Type B pancreatic cell (in vitro differentiated cells): ENCODE results near the gene RNF144A. TPM values are rescaled to one million over a fixed set of nuclear protein-coding genes. Genes with fewer than 3 reads are reported as not detected.

Source experiments
- DNase-seq: peaks from one replicate; pipeline ENCODE4 v3.0.0; 2021; ENCODE audit warnings: mixed read lengths; ENCODE audit not compliant: unreplicated experiment; ENCODE audit errors: extremely low spot score
- H3K27ac Mint-ChIP-seq: 2 replicates; pipeline ENCODE4 v1.8.0; 2021; ENCODE audit warnings: mild to moderate bottlenecking, mixed read lengths
- H3K27me3 Mint-ChIP-seq: 2 replicates; pipeline ENCODE4 v1.8.0; 2021; ENCODE audit warnings: mixed read lengths
- H3K36me3 Mint-ChIP-seq: 2 replicates; pipeline ENCODE4 v1.8.0; 2021; ENCODE audit warnings: mixed read lengths
- H3K4me1 Mint-ChIP-seq: one replicate; pipeline ENCODE4 v1.8.0; 2021; ENCODE audit warnings: mixed read lengths; ENCODE audit not compliant: unreplicated experiment
- H3K4me3 Mint-ChIP-seq: 2 replicates; pipeline ENCODE4 v1.8.0; 2021; ENCODE audit warnings: mild to moderate bottlenecking, mixed read lengths
- H3K9me3 Mint-ChIP-seq: 2 replicates; pipeline ENCODE4 v1.8.0; 2021; ENCODE audit warnings: mixed read lengths
- total RNA-seq: library from RNA; stranded (reverse); gene quantifications from 2 replicates; pipeline ENCODE4 v1.2.1, GENCODE V29; 2021; ENCODE audit warnings: low replicate concordance
- TF ChIP-seq, protein P1 (sequence below): fragments of 200-600 bp; sonication (generic); conservative IDR thresholded peaks from 2 replicates; pipeline ENCODE4 v1.5.0; 2021; ENCODE audit warnings: antibody characterized with exemption, mild to moderate bottlenecking

Gene RNF144A
- total RNA-seq, 1 donor from 2014 or later = 35.6 TPM

DNA sequence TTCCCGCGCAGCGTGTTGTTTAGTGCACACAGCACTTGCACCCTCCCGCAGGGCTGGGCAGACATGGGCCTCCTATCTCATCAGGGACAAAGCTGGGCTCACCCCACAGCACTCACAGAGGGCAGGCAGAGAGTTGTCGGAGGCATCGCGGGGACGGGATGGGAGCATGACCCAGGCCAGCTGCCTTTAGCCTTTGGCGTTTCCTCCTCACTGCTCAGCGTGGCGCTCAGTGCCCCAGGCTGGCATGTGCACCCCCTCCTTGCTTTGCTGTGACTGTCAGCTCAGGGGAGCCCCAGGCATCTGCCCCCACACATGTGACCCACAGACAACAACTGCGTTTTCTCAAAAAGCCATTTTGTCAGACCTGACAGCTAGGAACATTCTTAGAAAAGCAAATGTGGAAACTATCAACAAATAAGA is 101.1 kb downstream of the RNF144A start:
- TF ChIP-seq, protein P1, sequence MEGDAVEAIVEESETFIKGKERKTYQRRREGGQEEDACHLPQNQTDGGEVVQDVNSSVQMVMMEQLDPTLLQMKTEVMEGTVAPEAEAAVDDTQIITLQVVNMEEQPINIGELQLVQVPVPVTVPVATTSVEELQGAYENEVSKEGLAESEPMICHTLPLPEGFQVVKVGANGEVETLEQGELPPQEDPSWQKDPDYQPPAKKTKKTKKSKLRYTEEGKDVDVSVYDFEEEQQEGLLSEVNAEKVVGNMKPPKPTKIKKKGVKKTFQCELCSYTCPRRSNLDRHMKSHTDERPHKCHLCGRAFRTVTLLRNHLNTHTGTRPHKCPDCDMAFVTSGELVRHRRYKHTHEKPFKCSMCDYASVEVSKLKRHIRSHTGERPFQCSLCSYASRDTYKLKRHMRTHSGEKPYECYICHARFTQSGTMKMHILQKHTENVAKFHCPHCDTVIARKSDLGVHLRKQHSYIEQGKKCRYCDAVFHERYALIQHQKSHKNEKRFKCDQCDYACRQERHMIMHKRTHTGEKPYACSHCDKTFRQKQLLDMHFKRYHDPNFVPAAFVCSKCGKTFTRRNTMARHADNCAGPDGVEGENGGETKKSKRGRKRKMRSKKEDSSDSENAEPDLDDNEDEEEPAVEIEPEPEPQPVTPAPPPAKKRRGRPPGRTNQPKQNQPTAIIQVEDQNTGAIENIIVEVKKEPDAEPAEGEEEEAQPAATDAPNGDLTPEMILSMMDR = no peak
- DNase-seq = no peak
- Mint-ChIP-seq H3K4me1 (peaks cover 56% of the 10 kb centered on the region), H3K4me3 (no peak overlapping the region), H3K27me3 (no peaks in the 10 kb centered on the region), H3K36me3 (peaks cover 31% of the 10 kb centered on the region), H3K27ac (no peak overlapping the region), H3K9me3 (no peaks in the 10 kb centered on the region)

DNA sequence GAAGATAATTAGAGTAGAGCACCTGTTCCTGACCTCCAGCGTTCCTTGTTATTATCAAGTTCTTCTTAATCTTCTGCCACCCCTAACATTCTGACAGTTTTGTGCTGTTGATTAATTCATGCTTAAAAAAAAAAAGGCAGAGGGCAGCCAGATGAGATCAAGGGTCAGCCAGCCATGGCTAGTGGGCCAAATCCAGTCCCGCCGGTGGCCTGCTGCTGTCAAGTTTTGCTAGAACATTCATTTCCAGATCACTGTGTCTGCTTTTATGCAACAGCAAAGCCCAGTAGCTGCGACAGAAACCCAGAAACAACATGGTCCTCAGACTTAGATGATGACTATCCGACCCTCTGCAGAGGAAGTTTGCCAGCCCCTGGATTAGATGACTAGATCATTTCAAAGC is 101.6 kb downstream of the RNF144A start:
- no peak overlapping the region for H3K27ac Mint-ChIP-seq

DNA sequence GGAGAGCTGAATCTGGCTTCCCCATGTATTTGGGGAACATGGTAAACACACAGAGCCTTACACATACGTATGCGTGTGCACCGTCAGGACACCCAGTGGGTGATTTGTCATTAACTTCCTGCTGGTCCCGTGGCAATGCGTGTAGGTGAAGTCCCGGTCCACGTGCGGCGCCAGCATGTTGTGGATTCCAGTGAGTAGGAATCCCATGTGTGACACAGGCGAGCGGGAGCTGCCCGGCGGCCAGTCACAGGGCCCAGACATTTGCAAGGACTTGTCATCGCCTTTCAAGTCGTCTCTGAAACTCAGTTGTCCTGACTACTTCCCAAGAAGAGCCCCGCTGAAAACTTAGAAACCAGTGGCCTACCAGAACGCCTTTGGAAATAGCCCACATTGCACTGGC is 102.0 kb downstream of the RNF144A start:
- peaks cover 57% of the 10 kb centered on the region for H3K4me1 Mint-ChIP-seq
- no peaks in the 10 kb centered on the region for H3K9me3 Mint-ChIP-seq
- no peaks in the 10 kb centered on the region for H3K27me3 Mint-ChIP-seq
- peaks cover 35% of the 10 kb centered on the region for H3K36me3 Mint-ChIP-seq
- H3K4me3 Mint-ChIP-seq = no peak overlapping the region
- no peak for DNase-seq
- TF ChIP-seq, protein P1 = no peak
- H3K27ac Mint-ChIP-seq = no peak overlapping the region

More for the DNA sequence above, 101.6 kb downstream of the RNF144A start:
- no peaks in the 10 kb centered on the region for H3K9me3 Mint-ChIP-seq
- peaks cover 35% of the 10 kb centered on the region for H3K36me3 Mint-ChIP-seq
- TF ChIP-seq, protein P1 = no peak
- DNase-seq = no peak
- no peaks in the 10 kb centered on the region for H3K27me3 Mint-ChIP-seq
- peaks cover 60% of the 10 kb centered on the region for H3K4me1 Mint-ChIP-seq
- H3K4me3 Mint-ChIP-seq = no peak overlapping the region

DNA sequence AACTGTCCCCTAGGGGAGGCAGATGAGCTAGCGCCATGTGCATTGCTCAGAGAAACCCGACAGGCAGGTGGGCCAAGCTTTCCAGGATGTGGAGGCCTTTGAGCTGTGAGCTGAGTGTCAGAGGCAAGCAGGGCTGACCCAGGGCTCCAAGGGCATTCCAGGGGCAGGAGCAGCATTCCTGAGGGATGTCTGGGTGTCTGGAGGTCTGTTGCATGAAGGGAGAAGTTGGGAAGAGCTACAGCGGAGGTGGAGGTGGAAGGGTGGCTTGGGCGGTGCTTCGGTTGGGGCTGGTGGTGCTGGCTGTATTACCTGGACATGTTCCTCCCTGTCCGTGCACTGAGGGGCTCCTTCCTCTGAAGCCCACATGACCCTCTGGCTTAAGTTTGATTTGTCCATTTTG is 102.8 kb downstream of the RNF144A start:
- Mint-ChIP-seq H3K4me3 (no peak overlapping the region), H3K27me3 (no peaks in the 10 kb centered on the region), H3K27ac (no peak overlapping the region), H3K36me3 (peaks cover 38% of the 10 kb centered on the region), H3K4me1 (peaks cover 49% of the 10 kb centered on the region), H3K9me3 (no peaks in the 10 kb centered on the region)
- TF ChIP-seq, protein P1 = no peak
- DNase-seq = no peak

DNA sequence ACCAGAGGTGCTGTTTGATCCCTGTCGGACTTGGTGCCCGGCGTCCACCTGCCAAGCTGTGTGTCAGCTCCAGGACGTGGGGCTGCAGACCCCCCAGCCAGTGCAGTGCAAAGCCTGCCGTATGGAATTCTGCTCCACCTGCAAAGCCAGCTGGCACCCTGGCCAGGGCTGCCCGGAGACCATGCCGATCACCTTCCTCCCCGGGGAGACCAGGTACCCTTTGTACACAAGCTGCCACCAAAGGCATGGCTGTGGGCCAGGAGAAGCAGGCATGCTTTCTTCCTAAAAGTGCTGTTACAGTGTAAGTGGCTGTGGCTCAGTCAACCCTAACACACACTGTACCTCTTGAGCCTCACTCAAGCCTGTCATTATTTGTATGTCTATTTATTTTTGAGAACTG is 103.3 kb downstream of the RNF144A start:
- H3K9me3 Mint-ChIP-seq = no peaks in the 10 kb centered on the region
- no peak for DNase-seq
- H3K36me3 Mint-ChIP-seq = peaks cover 38% of the 10 kb centered on the region
- peaks cover 45% of the 10 kb centered on the region for H3K4me1 Mint-ChIP-seq
- H3K4me3 Mint-ChIP-seq = no peak overlapping the region
- no peaks in the 10 kb centered on the region for H3K27me3 Mint-ChIP-seq
- no peak overlapping the region for H3K27ac Mint-ChIP-seq
- TF ChIP-seq, protein P1 = no peak

DNA sequence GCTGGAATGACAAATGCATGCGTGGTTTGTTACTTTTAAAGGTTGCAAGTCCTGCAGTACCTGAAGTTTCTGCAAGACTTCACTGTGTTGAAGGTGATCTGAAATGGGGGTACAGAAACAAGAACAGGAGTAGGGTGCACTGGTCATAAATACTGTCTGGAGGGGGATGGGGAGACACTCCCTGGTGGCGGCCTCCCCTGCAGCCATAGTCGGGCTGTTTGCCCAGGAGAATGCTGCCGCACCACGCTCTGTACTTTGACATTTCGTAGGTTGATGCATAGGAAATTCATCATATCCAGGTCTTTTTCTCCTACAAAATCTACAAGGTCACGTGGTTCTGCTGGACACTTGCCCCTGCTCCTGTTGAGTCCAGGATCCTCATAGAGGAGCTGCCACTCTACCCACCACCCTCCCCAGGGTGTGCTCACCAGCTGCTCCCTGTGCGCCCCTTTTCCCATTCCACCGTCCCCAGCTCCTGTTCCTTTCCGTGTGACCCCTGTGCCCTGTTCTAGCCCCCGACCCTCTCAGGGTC is 103.8 kb downstream of the RNF144A start:
- DNase-seq = no peak
- Mint-ChIP-seq H3K27ac (no peak overlapping the region), H3K9me3 (no peaks in the 10 kb centered on the region), H3K27me3 (no peaks in the 10 kb centered on the region), H3K4me3 (no peak overlapping the region), H3K4me1 (peaks cover 41% of the 10 kb centered on the region), H3K36me3 (peaks cover 41% of the 10 kb centered on the region)
- TF ChIP-seq, protein P1 = no peak
